ENCODE measurements around the gene CCNJL.

GRCh38 chr5:160287378-160288051 is 24.8 kb downstream of the CCNJL start:
- TF ChIP-seq CTCF (conservative IDR thresholded peaks at IDR 0.05) (no peak), EZH2 (IDR thresholded peaks at IDR 0.05; ENCODE audit: low read depth) (no peak)

Measured in PC-9 (cell line).